ENCODE results near the gene RAET1L. TPM values are rescaled to one million over a fixed set of nuclear protein-coding genes. Genes with fewer than 3 reads are reported as not detected.

The RAET1L gene
- total RNA-seq, 4 donors from 2014 or later: not detected

DNA sequence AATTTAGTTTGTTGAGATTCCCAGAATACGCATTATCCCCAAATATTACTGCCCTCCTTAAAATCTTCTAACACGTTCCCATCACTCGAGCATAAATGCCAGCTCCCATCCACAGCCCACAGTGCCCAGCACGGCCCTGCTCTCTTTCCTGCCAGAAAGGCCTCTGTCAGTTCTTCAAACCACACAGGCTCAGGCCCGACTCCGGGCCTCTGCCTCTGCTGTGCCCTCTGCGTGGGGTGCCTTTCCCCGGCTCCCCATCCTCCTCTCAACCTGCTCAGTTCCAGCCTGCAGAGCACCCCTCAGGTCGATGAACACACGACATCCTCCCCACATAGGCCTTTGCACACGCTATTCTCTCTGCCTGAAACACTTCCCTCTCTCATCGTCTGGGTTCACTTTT, 30.8 kb upstream of the RAET1L start:
- TF ChIP-seq, protein P1, sequence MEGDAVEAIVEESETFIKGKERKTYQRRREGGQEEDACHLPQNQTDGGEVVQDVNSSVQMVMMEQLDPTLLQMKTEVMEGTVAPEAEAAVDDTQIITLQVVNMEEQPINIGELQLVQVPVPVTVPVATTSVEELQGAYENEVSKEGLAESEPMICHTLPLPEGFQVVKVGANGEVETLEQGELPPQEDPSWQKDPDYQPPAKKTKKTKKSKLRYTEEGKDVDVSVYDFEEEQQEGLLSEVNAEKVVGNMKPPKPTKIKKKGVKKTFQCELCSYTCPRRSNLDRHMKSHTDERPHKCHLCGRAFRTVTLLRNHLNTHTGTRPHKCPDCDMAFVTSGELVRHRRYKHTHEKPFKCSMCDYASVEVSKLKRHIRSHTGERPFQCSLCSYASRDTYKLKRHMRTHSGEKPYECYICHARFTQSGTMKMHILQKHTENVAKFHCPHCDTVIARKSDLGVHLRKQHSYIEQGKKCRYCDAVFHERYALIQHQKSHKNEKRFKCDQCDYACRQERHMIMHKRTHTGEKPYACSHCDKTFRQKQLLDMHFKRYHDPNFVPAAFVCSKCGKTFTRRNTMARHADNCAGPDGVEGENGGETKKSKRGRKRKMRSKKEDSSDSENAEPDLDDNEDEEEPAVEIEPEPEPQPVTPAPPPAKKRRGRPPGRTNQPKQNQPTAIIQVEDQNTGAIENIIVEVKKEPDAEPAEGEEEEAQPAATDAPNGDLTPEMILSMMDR (IDR thresholded peaks at IDR 0.05; ENCODE audit: low read depth): no peak

DNA sequence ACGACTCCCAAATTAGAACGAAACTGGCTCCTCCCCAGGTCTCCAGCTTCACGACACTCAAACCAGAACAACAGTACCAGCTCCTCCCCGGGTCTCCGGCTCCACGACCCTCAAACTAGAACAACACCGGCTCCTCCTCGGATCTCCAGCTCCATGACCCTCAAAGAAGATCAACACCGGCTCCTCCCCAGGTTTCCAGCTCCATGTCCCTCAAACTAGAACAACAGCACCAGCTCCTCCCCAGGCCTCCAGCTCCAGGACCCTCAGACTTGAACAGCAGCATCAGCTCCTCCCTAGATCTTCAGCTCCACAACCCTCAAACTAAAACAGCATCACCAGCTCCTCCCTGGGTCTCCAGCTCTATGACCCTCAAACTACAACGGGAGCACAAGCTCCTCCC, 29.8 kb upstream of the RAET1L start:
- TF ChIP-seq, protein P1 (IDR thresholded peaks at IDR 0.05; ENCODE audit: low read depth): no peak

DNA sequence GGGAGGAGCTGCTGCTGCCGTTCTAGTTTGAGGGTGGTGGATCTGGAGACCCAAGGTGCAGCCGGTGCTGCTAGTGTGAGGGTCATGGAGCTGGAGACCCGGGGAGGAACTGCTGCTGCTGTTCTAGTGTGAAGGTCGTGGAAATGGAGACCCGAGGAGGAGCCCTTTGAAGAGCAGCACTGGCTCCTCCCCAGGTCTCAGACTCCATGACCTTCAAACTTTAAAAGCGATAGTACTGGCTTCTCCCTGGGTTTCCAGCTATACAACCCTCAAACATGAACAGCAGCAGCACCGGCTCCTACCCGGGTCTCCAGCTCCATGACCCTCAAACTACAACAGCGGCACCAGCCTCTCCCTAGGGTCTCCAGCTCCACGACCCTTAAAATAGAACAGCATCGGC, 28.1 kb upstream of the RAET1L start:
- TF ChIP-seq, protein P1 (IDR thresholded peaks at IDR 0.05; ENCODE audit: low read depth): no peak

DNA sequence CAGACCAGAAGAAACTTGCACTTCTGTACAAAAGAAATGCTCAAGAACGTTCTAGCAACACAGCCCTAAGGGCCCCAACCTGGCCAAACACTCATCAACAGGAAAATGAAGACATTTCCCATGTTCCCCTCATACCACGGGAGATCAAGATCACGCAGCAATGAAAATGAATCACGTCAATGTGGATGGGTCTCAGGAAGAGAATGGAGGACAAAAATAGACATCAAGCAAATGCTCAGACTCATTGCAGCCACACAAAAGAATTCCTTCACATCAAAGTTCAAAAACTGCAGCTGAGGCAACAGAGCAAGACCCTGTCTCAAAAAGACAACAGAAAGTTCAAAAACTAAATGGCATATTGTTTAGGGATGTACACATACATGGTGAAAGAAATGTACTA, 25.5 kb upstream of the RAET1L start:
- TF ChIP-seq, protein P1 (IDR thresholded peaks at IDR 0.05; ENCODE audit: low read depth): no peak

DNA sequence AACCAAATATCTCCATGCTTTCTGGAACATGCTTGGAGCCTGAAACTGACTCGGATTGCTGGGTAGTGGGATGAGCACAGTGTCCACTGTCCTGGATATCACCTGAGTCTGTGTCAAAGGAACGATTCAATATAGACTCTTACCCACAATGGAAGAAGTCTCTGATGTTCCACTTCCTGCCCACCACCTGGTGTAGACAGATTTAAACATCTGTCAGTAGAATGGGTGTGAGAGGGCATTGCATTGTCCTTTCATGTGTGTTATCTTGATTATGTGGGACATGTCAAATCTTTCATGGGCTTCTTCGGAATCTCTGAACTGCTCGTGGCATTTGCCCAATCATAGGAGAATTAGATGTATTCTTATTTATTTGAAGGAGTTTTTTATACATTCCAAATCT, 22.8 kb upstream of the RAET1L start:
- TF ChIP-seq, protein P1 (IDR thresholded peaks at IDR 0.05; ENCODE audit: low read depth): no peak

DNA sequence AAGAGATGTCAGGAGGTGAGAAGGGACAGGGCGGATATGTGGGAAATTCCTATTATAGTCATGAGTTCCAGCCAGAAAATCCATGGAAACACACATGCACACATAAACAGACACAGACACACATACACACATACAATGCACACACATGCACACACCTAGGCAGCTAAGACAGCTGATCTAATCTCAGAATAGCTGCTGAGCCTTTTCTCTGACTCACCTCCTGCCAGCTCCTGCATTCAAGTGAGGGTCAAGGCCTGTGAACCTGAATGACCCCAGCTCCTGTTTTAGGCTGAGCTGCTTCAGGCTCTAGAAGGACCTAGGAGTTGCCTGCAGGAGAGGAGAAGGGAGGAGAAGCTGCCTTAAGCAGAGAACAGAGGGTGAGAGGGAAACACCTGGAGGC, 21.6 kb upstream of the RAET1L start:
- TF ChIP-seq, protein P1 (IDR thresholded peaks at IDR 0.05; ENCODE audit: low read depth): no peak

DNA sequence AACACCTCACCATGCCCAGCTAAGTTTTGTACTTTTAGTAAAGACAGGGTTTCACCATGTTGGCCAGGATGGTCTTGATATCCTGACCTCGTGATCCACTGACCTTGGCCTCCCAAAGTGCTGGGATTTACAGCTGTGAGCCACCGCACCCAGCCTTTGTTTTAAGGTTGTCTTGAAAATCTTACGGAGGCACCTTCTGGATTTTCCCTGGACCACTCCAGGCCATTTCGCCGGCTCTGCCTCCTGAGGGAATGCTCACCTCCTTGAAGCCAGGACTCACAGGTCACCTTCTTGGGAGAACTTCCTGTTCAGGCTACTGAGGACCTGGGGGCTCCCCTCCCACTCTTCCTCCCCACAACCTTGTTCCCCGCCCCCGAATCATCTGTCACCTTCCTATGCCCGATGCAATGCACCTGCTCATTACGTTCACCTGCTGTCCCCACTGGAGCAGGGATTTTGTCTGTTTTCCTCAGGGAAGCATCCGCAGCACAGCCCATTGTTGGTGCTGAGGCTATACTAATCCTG, 19.4 kb upstream of the RAET1L start:
- TF ChIP-seq, protein P1 (IDR thresholded peaks at IDR 0.05; ENCODE audit: low read depth): no peak

Data from subcutaneous adipose tissue (tissue), 4 donors.